ENCODE results near the gene CADPS.
A peak's percentile ranks its signal among the peaks of the same experiment; 100 is the strongest.

CADPS gene

GRCh38 chr3:62874711-62875557 is at the start of gene CADPS:
Gene CADPS, minus strand, starts transcription at chr3:62875416. Its CDS starts 387 bp downstream, at chr3:62875029.
- peak; percentile 6 for DNase-seq (ENCODE audit: low spot score)

- DNase-seq (ENCODE audit: low spot score): no peak
Observed at GRCh38 chr3:62923066-62923465, 47.9 kb upstream of the CADPS start.

GRCh38 chr3:62922326-62922725 is 47.1 kb upstream of the CADPS start:
- DNase-seq (ENCODE audit: low spot score): no peak

- DNase-seq (ENCODE audit: low spot score): no peak
Observed at GRCh38 chr3:62920466-62920784, 45.2 kb upstream of the CADPS start.

- DNase-seq (ENCODE audit: low spot score): no peak
Observed at GRCh38 chr3:62919784-62920465, 44.7 kb upstream of the CADPS start.

- DNase-seq (ENCODE audit: low spot score): no peak
Observed at GRCh38 chr3:62918777-62919176, 43.6 kb upstream of the CADPS start.

- DNase-seq (ENCODE audit: low spot score): no peak
Observed at GRCh38 chr3:62918131-62918530, 42.9 kb upstream of the CADPS start.

GRCh38 chr3:62911526-62911925 is 36.3 kb upstream of the CADPS start:
- DNase-seq (ENCODE audit: low spot score): no peak

GRCh38 chr3:62905331-62905730 is 30.1 kb upstream of the CADPS start:
- DNase-seq (ENCODE audit: low spot score): no peak

- DNase-seq (ENCODE audit: low spot score): no peak
Observed at GRCh38 chr3:62898530-62899496, 23.6 kb upstream of the CADPS start.

GRCh38 chr3:62895901-62896300 is 20.7 kb upstream of the CADPS start:
- no peak for DNase-seq (ENCODE audit: low spot score)

- no peak for DNase-seq (ENCODE audit: low spot score)
Observed at GRCh38 chr3:62892951-62893350, 17.7 kb upstream of the CADPS start.

GRCh38 chr3:62892045-62892444 is 16.8 kb upstream of the CADPS start:
- no peak for DNase-seq (ENCODE audit: low spot score)

- DNase-seq (ENCODE audit: low spot score): no peak
Observed at GRCh38 chr3:62888778-62889177, 13.6 kb upstream of the CADPS start.

- DNase-seq (ENCODE audit: low spot score): no peak
Observed at GRCh38 chr3:62888180-62888579, 13.0 kb upstream of the CADPS start.

- no peak for DNase-seq (ENCODE audit: low spot score)
Observed at GRCh38 chr3:62885136-62885535, 9.9 kb upstream of the CADPS start.

- DNase-seq (ENCODE audit: low spot score): no peak
Observed at GRCh38 chr3:62884096-62884870, 9.1 kb upstream of the CADPS start.

- no peak for DNase-seq (ENCODE audit: low spot score)
Observed at GRCh38 chr3:62882676-62883200, 7.5 kb upstream of the CADPS start.

GRCh38 chr3:62876064-62876463 is 848 bp upstream of the CADPS start:
- DNase-seq (ENCODE audit: low spot score): peak; percentile 28

GRCh38 chr3:62875558-62876002 is 364 bp upstream of the CADPS start:
- DNase-seq (ENCODE audit: low spot score): no peak
